Activated gamma-delta T cell treated with anti-CD3 and anti-CD28 coated beads, Interleukin-2, amount 50 U/mL, for 16 hours (primary cell): Measurements from ENCODE around the gene ONECUT2.

Source experiments
- DNase-seq: peaks from one replicate; pipeline ENCODE4 v3.0.0-alpha.2; 2020; ENCODE audit warnings: low read depth

The ONECUT2 gene

GRCh38 chr18:57431467-57432080 lies 3.6 kb upstream of the ONECUT2 start:
- no peak for DNase-seq

- no peak for DNase-seq
These were observed 3.0 kb upstream of the ONECUT2 start for GRCh38 chr18:57432140-57432539.

- no peak for DNase-seq
These were observed 2.3 kb upstream of the ONECUT2 start for GRCh38 chr18:57432751-57433400.

GRCh38 chr18:57433482-57433881 lies 1.7 kb upstream of the ONECUT2 start:
- no peak for DNase-seq

DNA sequence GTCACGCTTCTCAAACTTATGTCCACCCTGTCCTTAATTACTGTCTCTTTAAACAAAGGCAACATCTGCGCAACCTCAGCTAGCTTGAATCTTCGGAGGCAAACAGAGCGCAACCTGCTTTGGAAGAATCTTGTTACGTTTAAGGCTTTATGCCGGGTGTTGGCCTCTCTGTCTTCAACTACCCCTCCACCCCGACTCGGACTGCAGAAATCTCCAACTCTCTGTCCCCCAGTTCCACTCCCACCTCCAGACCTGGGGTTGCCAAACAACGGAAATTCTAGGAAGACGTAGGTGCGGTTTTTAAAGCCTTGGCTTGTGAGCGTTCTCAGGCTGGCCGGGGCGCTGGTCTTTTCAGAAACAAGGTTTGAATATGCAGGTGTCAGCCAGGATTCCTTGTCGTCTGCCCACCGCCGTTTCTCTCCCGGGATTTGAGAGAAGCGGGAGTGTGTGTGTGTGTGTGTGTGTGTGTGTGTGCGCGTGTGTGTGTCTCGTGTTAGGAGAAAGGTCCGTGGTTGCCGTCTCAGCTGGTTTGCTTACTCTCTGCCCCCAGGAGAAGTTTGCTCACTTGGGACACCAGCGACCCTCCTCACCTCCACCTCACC lies 1.1 kb upstream of the ONECUT2 start:
- no peak for DNase-seq

DNA sequence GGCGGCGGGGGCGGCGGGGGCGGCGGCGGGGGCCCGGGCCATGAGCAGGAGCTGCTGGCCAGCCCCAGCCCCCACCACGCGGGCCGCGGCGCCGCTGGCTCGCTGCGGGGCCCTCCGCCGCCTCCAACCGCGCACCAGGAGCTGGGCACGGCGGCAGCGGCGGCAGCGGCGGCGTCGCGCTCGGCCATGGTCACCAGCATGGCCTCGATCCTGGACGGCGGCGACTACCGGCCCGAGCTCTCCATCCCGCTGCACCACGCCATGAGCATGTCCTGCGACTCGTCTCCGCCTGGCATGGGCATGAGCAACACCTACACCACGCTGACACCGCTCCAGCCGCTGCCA lies 644 bp downstream of the ONECUT2 start:
- no peak for DNase-seq

GRCh38 chr18:57436191-57436964 lies 1.2 kb downstream of the ONECUT2 start:
- DNase-seq: no peak

- DNase-seq: no peak
These were observed 1.8 kb downstream of the ONECUT2 start for GRCh38 chr18:57436965-57437333.

- no peak for DNase-seq
These were observed 2.2 kb downstream of the ONECUT2 start for GRCh38 chr18:57437402-57437765.

DNA sequence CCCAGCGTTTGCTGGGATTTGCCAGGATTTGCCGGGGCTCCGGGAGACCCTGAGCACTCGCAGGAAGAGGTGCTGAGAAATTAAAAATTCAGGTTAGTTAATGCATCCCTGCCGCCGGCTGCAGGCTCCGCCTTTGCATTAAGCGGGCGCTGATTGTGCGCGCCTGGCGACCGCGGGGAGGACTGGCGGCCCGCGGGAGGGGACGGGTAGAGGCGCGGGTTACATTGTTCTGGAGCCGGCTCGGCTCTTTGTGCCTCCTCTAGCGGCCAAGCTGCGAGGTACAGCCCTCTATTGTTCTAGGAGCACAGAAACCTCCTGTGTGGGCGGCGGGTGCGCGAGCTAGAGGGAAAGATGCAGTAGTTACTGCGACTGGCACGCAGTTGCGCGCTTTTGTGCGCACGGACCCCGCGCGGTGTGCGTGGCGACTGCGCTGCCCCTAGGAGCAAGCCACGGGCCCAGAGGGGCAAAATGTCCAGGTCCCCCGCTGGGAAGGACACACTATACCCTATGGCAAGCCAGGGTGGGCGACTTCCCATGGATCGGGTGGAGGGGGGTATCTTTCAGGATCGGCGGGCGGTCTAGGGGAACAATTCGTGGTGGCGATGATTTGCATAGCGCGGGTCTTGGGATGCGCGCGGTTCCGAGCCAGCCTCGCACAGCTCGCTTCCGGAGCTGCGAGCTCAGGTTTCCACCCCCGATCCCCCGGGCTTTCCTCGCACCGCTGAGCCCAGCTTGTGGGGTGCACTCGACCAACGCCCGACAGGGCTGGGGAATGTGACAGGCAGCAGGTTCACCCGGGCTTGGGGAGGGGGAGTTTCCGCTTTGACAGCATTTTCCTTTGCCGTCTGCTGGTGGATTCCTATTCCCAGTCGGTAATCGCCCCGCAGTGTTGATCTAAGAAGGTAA lies 2.8 kb downstream of the ONECUT2 start:
- no peak for DNase-seq

- no peak for DNase-seq
These were observed 3.8 kb downstream of the ONECUT2 start for GRCh38 chr18:57438743-57439608.

DNA sequence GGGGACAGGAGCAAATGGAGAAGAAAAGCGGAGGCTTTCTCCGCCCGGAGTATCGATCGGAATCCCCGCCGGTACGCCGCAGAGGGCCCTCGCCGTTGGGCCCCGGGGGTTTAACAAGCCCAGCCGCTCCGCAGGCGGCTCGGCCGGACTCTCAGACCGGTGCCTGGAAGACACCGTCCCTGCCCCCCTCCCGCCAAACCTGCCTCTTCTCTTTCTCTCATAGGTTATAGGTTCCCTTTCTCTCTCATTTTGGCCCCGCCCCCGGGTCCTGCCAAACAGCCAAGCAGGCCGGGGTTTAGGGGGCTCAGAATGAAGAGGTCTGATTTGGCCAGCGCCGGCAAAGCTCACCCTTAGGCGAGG lies 4.4 kb downstream of the ONECUT2 start:
- DNase-seq: no peak

- DNase-seq: no peak
These were observed 4.8 kb downstream of the ONECUT2 start for GRCh38 chr18:57439985-57440330.

DNA sequence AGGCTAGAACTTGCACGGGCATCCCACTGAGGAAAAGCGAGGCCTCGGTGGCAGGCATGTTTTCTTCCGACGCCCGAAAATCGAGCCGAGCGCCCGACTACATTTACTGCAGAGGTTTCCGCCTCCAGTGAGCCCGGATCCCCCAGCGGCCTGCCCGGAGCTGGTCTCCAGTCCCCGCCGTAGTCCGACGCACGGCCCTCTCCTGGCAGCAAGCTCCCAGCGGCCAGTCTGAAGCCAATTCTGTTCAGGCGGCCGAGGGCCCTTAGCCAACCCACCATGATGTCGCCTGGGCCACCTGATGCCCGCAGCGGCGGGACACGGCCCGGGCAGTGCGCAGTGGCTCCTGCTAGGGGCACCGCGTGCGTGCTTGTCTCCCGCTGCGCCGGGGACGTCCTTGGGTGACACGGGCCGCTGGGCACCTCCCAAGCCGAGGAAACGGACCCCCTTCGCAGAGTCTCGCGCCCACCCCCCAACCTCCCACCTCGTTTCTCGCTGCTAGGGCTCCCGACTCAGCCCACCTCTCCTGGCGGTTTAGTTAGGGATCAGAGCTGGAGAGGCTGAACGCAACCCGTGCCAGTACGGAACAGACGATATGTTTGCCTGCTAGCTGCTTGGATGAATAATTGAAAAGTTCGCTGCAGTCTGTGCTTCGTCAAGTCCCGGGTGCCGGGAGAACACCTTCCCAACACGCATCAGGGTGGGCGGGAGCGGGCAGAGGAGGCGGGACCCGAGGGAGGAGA lies 5.3 kb downstream of the ONECUT2 start:
- DNase-seq: no peak

DNA sequence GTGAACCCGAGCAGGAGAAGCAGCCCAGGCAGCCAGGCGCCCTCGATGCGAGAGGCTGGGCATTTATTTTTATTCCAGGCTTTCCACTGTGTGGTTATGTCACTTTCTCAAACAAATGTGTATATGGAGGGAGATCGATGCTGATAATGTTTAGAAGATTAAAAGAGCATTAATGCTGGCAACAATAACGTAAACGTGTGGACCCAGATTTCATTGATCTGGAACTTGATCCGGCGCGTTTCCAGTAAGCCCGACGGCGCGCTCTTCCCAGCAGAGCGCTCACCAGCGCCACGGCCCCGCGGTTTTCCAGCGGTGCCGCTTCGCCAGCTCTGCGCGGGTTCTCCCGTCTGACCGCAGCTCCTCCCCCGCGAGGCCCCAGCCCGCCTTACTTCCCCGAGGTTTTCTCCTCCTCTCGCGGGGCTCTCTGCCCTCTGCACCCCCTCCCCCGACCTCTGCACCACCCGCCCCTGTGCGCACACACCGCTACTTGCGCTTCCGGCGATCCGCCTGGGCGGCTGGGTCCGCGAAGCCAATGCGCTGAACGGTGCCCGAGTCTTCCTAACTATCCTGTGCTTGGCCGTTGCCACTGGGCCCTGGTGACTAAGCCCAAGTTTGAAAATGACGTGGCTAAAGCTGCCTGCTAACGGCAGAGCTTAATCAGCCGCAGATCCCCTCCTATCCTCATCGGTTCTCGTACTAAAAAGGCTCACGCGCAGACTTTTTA lies 6.1 kb downstream of the ONECUT2 start:
- DNase-seq: no peak

DNA sequence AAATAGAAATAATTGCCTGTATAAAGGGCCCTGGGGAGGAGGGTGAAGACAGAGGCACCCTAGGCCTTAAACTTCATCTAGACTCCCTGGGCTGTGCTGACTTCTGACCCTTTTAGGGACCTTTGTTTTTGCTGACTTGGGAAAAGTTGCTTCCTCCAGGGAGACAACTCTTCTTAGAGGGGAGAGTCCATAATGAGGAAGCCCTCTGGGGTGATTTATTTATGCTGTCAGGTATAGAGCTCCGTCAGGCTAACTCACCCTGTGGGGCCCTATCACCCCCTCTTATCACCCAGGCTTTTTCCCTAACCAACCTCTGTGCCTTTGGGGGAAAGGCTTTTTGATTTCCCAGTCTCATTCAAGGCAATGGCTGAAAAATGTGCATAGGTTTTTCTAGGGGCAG lies 8.1 kb downstream of the ONECUT2 start:
- no peak for DNase-seq

DNA sequence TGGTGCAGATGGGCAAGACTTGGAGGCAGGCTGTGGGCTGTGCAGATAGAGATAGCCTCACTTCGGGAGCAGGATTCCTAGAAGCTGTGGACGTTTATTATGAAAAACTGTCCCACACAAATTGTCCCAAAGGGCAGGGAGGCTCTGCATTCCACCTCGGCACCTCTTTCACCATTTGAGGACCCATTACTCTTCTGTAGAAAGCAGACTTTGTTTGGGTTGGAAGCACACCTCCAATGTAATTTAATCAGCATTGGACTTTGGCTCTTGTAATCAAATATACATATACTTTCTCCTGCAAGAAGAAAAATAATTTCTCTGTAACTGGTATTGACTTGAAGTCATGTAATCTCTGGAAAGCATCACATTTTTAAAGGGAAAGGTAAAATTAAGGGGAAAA lies 8.5 kb downstream of the ONECUT2 start:
- DNase-seq: no peak

GRCh38 chr18:57444301-57444759 lies 9.2 kb downstream of the ONECUT2 start:
- no peak for DNase-seq

GRCh38 chr18:57445488-57446319 lies 10.5 kb downstream of the ONECUT2 start:
- DNase-seq: no peak
